ENCODE measurements around the gene NSD1. TPM values are rescaled to one million over a fixed set of nuclear protein-coding genes. Genes with fewer than 3 reads are reported as not detected.
A peak's percentile ranks its signal among the peaks of the same experiment; 100 is the strongest.

Gene NSD1
- total and polyA plus RNA-seq, 9 of the 15 experiments (the other 6 are each of a cell fraction or from before 2014, with no cell fraction given), result 3.8 to 51.0 (median 24.7) TPM

- TF ChIP-seq, protein P1, sequence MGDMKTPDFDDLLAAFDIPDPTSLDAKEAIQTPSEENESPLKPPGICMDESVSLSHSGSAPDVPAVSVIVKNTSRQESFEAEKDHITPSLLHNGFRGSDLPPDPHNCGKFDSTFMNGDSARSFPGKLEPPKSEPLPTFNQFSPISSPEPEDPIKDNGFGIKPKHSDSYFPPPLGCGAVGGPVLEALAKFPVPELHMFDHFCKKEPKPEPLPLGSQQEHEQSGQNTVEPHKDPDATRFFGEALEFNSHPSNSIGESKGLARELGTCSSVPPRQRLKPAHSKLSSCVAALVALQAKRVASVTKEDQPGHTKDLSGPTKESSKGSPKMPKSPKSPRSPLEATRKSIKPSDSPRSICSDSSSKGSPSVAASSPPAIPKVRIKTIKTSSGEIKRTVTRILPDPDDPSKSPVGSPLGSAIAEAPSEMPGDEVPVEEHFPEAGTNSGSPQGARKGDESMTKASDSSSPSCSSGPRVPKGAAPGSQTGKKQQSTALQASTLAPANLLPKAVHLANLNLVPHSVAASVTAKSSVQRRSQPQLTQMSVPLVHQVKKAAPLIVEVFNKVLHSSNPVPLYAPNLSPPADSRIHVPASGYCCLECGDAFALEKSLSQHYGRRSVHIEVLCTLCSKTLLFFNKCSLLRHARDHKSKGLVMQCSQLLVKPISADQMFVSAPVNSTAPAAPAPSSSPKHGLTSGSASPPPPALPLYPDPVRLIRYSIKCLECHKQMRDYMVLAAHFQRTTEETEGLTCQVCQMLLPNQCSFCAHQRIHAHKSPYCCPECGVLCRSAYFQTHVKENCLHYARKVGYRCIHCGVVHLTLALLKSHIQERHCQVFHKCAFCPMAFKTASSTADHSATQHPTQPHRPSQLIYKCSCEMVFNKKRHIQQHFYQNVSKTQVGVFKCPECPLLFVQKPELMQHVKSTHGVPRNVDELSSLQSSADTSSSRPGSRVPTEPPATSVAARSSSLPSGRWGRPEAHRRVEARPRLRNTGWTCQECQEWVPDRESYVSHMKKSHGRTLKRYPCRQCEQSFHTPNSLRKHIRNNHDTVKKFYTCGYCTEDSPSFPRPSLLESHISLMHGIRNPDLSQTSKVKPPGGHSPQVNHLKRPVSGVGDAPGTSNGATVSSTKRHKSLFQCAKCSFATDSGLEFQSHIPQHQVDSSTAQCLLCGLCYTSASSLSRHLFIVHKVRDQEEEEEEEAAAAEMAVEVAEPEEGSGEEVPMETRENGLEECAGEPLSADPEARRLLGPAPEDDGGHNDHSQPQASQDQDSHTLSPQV (IDR thresholded peaks at IDR 0.05), result peak; percentile 57; the same call in 1 of the 2 replicates
- TF ChIP-seq ZFX (CRISPR knock-in tag; IDR thresholded peaks at IDR 0.05), result no peak
- peak; percentile 29 for TF ChIP-seq ARID1B (IDR thresholded peaks at IDR 0.05)
- TF ChIP-seq C11orf30 (IDR thresholded peaks at IDR 0.05; ENCODE audit: low read depth), result peak; percentile 6; the same call in 1 of the 2 replicates
- no peak for TF ChIP-seq ZNF175 (CRISPR knock-in tag; IDR thresholded peaks at IDR 0.05; ENCODE audit: low read depth)
- TF ChIP-seq ZNF24 (IDR thresholded peaks at IDR 0.05), result 0 out of 2 replicates have a peak, but pooled peaks have one; percentile 24
- 0 out of 2 replicates have a peak, but pooled peaks have one; percentile 7 for TF ChIP-seq MECOM (CRISPR knock-in tag; IDR thresholded peaks at IDR 0.05)
- peak in 1 of 2 experiments; percentile 27; a peak in 1 of 4 replicates for TF ChIP-seq KDM1A (IDR thresholded peaks at IDR 0.05)
- no peak for TF ChIP-seq SMARCA5 (IDR thresholded peaks at IDR 0.05)
- no peak for TF ChIP-seq ZNF282 (CRISPR knock-in tag; IDR thresholded peaks at IDR 0.05)
- peak in 1 of 2 experiments; percentile 49; a peak in 1 of 4 replicates for TF ChIP-seq SIN3A (IDR thresholded peaks at IDR 0.05; ENCODE audit: borderline replicate concordance in 2 of 2, control insufficient read depth in 1 of 2, low read depth in 2 of 2, low read length in 2 of 2)
- TF ChIP-seq, protein P2, sequence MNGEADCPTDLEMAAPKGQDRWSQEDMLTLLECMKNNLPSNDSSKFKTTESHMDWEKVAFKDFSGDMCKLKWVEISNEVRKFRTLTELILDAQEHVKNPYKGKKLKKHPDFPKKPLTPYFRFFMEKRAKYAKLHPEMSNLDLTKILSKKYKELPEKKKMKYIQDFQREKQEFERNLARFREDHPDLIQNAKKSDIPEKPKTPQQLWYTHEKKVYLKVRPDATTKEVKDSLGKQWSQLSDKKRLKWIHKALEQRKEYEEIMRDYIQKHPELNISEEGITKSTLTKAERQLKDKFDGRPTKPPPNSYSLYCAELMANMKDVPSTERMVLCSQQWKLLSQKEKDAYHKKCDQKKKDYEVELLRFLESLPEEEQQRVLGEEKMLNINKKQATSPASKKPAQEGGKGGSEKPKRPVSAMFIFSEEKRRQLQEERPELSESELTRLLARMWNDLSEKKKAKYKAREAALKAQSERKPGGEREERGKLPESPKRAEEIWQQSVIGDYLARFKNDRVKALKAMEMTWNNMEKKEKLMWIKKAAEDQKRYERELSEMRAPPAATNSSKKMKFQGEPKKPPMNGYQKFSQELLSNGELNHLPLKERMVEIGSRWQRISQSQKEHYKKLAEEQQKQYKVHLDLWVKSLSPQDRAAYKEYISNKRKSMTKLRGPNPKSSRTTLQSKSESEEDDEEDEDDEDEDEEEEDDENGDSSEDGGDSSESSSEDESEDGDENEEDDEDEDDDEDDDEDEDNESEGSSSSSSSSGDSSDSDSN (IDR thresholded peaks at IDR 0.05; ENCODE audit: borderline replicate concordance in 1 of 2, low read depth in 2 of 2, low read length in 2 of 2), result 0 out of 4 replicates have a peak, but pooled peaks of 1 of the 2 experiments have one; percentile 44
- TF ChIP-seq SRF (CRISPR knock-in tag; IDR thresholded peaks at IDR 0.05), result peak in 1 of 2 experiments; percentile 74; a peak in 1 of 4 replicates
- TF ChIP-seq STAT5A (IDR thresholded peaks at IDR 0.05; ENCODE audit: borderline replicate concordance, low read length), result no peak
- TF ChIP-seq E2F8 (IDR thresholded peaks at IDR 0.05; ENCODE audit: low read depth, partially characterized antibody), result peak; percentile 9
- 0 out of 4 replicates have a peak, but pooled peaks of 1 of the 2 experiments have one; percentile 14 for TF ChIP-seq NONO (IDR thresholded peaks at IDR 0.05; ENCODE audit: low read depth in 2 of 2, low read length in 1 of 2)
- TF ChIP-seq YY1 (IDR thresholded peaks at IDR 0.05; ENCODE audit: borderline replicate concordance in 1 of 3, control insufficient read depth in 1 of 3, extremely low read depth in 1 of 3, insufficient read depth in 3 of 3, insufficient read length in 1 of 3, insufficient replicate concordance in 2 of 3, low read depth in 1 of 3, low read length in 2 of 3), result peak in 1 of 3 experiments; percentile 21
Measured at GRCh38 chr5:177312649-177313181, 179.1 kb downstream of the NSD1 start (continued).

Measured in K562 (cell line).